Left forelimb (tissue), 1 donor: ENCODE data around the gene ELFN2.

Experiments
- DNase-seq: peaks from one replicate; pipeline ENCODE4 v3.0.0-alpha.2; 2018; ENCODE audit warnings: low spot score

The ELFN2 gene

GRCh38 chr22:37384691-37385090, 42.6 kb downstream of the ELFN2 start:
- DNase-seq = no peak

DNA sequence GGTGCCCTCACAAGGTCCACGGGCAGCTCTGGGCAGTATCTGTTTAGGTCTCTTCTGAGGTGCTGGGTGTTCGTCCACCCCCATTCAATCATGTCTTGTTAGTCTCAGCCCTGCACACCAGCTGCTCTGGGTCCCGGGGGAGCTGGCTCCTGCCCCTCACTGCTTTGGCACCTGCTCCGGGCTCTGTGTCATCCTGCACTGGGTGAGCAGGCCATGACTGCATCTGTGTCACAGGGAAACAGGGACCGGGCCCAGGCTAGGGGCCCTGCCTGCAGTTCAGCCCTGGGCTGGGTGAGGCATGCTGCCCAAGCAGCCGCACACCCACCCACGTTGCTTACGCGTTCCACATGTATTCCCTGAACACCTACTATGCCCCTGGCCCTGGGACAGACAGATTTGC, 43.9 kb downstream of the ELFN2 start:
- DNase-seq = no peak

- DNase-seq = no peak
Measured at GRCh38 chr22:37381489-37381888, 45.8 kb downstream of the ELFN2 start.

DNA sequence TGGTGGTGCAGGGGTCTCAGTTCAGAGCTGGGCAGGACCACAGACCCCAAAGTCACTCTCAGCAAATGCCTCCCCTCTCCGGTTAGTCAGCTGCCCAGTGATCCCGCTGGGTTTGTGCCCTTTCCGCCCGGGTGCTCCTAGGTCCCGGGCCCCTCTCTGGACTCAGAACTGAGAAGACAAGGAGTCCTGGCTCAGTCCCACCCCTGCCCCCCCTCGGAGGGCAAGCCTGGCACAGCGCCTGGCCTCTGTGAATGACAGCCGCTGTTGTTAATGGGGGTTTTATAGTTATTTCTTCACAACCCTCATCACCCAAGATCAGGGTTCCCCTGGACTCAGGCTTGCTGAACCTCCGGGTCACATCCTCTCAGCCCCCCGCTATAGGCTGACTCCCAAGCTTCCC, 47.6 kb downstream of the ELFN2 start:
- no peak for DNase-seq

DNA sequence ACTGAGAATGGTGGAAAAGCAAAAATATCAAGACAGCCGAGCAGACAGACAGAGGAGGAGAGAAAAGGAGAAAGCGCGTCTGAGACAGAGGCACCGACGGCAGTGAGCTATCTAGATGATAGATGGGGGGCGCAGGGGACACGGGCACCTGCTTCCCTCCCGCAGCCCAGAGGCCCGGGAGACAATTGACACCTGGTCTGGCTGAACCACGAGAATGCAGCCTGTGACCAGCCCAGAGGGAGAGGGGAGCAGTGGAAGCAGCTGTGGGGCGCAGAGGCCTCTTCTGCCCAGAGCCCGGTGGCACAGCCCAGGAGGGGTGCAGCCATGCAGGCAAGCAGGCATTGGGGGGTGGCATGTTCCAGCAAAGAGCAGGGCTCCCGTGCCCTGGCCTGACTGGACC, 48.2 kb downstream of the ELFN2 start:
- no peak for DNase-seq

DNA sequence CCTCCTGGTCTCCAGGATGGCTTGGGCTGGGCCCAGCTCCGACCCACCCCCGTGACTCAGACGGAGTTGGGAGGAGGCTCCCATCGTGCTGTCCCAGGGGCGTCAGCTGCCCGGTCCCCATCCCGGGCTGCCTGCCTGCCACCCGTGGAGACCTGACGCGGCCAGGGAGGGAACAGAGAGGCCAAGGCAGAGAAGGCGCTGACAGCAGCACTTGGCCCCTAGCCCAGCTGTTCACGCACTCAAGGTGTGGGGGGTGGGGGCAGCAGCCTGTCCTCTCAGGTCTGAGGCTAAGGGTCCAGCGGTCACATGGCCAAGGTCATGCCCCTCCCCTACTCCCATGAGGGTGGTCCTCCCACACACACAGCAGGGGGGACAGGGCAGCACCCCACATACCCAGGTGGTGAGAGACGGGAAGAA, 48.6 kb downstream of the ELFN2 start:
- no peak for DNase-seq

GRCh38 chr22:37377927-37378326, 49.4 kb downstream of the ELFN2 start:
- no peak for DNase-seq

- DNase-seq = no peak
Measured at GRCh38 chr22:37377138-37377537, 50.1 kb downstream of the ELFN2 start.

GRCh38 chr22:37376643-37377042, 50.6 kb downstream of the ELFN2 start:
- no peak for DNase-seq

DNA sequence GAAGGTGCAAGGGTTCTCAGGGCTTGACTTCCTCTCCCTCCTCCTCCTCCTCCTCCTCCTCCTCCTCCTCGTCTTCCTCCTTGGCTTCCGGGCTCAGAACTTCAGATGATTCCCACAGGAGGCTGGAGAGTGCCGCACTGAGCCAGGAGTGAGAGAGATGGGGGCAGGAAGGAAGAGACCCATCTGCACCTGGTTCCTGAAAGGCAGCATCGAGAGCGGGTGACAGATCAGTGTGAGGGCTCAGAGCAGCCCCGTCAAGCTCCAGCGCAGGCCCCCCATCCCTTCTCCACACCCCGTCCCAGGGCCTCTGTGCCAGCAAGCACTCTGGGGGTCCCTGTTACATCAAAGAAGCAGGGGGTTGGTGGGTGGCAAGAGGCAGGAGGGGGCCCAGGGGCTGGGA, 51.5 kb downstream of the ELFN2 start:
- DNase-seq = no peak

GRCh38 chr22:37374571-37374970, 52.7 kb downstream of the ELFN2 start:
- DNase-seq = no peak

GRCh38 chr22:37373451-37373850, 53.8 kb downstream of the ELFN2 start:
- DNase-seq = no peak

DNA sequence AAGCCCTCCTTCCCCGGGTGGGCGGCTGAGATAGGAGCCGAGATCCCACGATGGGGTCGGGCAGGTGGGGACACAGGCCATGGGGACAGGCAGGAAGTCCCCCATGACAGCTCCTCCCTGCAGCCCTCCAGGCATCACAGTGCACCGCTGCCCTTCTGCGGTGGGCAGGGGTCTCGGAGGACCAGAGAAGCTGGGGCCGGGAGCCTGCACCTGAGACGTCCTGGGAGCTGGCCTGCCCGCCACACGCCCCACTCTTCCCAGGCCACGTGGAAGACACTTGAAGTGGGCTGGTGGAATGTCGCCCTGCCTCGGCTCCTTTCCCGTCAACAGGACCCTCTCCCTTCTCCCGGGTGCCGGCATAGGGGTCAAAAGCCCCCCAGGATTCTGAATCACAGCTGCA, 55.4 kb downstream of the ELFN2 start:
- DNase-seq = no peak

- DNase-seq = no peak
Measured at GRCh38 chr22:37371491-37371890, 55.8 kb downstream of the ELFN2 start.

- DNase-seq = no peak
Measured at GRCh38 chr22:37370306-37370979, 56.8 kb downstream of the ELFN2 start.

- DNase-seq = no peak
Measured at GRCh38 chr22:37369483-37369882, 57.8 kb downstream of the ELFN2 start.

- DNase-seq = no peak
Measured at GRCh38 chr22:37368058-37368457, 59.2 kb downstream of the ELFN2 start.

GRCh38 chr22:37366601-37367000, 60.7 kb downstream of the ELFN2 start:
- no peak for DNase-seq

- no peak for DNase-seq
Measured at GRCh38 chr22:37365950-37366349, 61.3 kb downstream of the ELFN2 start.

GRCh38 chr22:37363261-37363992, 63.9 kb downstream of the ELFN2 start:
- DNase-seq = no peak

GRCh38 chr22:37362621-37363020, 64.7 kb downstream of the ELFN2 start:
- no peak for DNase-seq

GRCh38 chr22:37358917-37359316, 68.4 kb downstream of the ELFN2 start:
- no peak for DNase-seq

- DNase-seq = no peak
Measured at GRCh38 chr22:37358386-37358785, 68.9 kb downstream of the ELFN2 start.
